NCI-H748 (cell line): ENCODE data around the gene CDRT15L2.
A peak's percentile ranks its signal among the peaks of the same experiment; 100 is the strongest.
"Not testable (repeated sequence)": the region's sequence is repeated elsewhere in the genome, so short reads cannot be mapped to it uniquely, and the experiment has no call there.

ENCODE experiments used
- DNase-seq: peaks from one replicate; lab custom pipeline; 2025; ENCODE audit not compliant: unreplicated experiment; lab: John Stamatoyannopoulos, UW

CDRT15L2 gene

GRCh38 chr17:20573216-20573615 lies 6.3 kb upstream of the CDRT15L2 start:
- not testable (repeated sequence) for DNase-seq

DNA sequence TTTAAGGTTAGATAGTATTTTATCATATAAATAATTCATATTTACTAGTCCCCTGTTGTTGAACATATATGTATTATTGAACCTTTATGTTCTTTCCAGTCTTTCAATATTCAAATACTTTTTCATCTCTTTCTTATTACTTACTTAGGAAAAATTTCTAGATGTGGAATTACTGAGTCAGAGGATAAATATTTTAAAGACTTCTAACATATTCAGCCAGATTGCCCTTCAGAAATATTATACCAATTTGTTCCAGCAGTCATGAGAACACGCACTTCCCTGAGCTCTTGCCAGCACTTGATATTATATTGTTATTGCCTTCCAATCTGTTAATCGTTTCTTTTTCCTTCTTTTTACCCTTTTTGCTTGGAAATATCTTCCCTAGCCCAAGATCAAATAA lies 4.5 kb upstream of the CDRT15L2 start:
- not testable (repeated sequence) for DNase-seq

DNA sequence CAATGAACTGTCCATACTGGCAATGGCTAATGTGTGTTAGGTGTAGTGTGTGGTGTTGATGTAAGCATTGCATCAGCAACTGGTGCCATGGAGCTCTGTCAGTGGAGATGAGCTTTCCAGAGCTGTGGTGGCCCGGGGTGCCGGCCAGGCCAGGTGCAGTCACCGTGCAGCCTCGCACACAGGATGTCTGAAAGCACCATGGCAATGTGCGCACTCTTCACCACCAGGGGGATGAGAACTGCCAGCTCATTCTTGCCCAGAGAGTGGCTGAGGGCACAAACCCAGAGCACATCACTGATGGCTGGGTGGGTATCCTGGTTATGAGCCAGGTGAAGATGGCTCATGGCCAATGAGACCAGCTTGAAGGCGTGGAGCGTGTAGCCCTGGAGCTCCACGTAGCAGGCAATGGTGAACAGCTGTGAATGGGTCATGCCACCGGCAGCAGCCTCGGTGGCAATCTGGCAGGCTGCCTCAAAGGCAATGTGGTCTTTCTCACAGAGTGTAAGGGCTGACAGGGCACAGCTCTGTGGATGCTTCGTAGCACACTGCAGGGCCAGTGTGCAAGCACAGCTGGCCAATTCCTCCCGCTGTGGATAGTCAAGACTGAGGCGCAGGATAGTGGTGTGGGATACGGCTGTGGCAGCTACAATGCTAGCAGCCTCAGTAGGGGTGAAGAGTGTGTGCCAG lies 4.5 kb downstream of the CDRT15L2 start:
- DNase-seq, result not testable (repeated sequence)

GRCh38 chr17:20588744-20589453 lies 9.4 kb downstream of the CDRT15L2 start:
- DNase-seq, result peak; percentile 60

GRCh38 chr17:20589454-20589810 lies 9.9 kb downstream of the CDRT15L2 start:
- DNase-seq, result peak; percentile 17

DNA sequence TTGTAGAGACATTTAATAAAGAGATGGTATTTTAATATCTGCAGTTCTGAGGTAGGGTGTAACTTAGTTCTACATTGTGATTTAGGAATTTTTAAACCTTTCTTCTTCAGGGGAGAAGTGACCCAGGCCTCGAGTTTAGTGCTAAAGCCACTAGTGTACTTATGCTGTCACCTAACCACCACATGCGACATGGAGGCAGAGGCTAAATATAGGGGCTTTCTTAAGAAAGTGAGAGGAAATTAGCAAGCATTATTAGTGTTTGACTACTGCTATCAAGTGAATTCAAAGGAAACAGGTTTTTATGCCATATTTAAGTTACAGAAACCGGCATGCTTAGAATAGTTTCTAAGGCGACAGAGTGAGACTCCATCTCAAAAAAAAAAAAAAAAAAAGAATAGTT lies 11.5 kb downstream of the CDRT15L2 start:
- DNase-seq, result not testable (repeated sequence)

- not testable (repeated sequence) for DNase-seq
Observed at GRCh38 chr17:20605568-20605967, 26.0 kb downstream of the CDRT15L2 start.

DNA sequence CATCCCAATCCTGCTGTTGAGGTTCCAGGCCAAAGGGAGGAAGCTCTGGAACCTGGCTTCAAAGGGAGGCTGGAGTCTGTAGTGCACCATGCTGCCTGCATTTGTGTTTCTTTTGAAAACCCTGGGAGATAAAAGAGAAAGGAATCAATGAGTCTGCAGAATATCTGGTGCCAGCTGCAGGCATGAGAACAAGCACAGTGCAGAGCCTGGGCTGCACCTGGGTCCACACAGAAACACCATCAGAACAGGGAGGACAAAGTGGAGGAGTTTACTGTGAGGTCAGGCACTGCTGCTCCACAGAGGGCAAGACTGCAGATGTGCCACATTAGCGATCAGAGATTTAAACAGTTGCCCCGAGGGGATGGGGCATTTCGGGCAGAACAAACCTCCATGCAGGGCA lies 30.0 kb downstream of the CDRT15L2 start:
- DNase-seq, result not testable (repeated sequence)

DNA sequence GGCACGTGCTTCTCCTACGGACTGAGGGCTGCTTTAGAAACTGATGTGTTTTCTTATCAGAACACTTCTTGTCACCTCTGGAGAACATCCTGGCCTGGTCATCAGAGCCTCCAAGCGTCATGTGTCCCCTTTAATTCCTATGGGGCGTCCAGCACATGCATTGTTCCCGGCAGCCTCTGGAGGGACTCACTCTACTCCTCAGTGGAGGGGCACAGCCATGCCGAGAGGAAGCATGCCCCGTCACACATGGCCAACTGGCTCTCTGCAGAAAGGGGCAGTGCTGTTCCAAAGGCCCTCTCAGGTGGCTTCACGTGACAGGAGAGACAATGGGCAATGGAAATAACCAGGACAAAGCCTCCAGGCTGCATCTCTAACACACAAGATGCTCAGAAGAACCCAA lies 31.8 kb downstream of the CDRT15L2 start:
- no peak for DNase-seq

DNA sequence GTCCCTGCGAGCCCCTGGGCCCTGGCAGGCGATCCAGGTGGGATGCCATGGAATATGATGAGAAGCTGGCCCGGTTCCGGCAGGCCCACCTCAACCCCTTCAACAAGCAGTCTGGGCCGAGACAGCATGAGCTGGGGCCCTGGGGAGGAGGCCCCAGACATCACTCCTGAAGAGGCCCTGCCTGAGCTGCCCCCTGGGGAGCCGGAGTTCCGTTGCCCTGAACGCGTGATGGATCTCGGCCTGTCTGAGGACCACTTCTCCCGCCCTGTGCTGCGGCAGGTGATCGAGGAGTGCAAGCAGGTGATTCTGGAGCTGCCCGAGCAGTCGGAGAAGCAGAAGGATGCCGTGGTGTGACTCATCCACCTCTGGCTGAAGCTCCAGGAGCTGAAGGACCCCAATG lies 33.1 kb downstream of the CDRT15L2 start:
- DNase-seq, result no peak

GRCh38 chr17:20613248-20613647 lies 33.7 kb downstream of the CDRT15L2 start:
- no peak for DNase-seq

GRCh38 chr17:20613905-20614304 lies 34.4 kb downstream of the CDRT15L2 start:
- DNase-seq, result no peak

DNA sequence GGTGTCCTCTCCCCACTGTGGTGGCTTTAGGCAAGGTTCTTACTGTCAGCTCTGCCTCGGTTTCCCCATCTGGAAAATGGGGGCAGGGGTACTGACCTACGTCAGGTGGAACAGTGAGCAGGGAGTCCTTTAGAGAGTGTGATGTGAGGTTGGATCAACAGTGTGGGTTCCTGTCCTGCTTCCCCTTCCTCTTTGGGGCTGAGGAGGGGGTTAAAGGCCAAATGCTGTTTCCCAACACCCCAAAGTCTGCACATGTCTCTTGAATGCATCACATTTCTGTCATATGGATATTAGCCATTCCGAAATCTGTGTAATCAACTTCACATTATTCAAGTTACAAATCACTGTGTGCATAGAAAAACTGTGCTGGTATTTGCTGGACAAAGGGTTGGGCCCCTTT lies 35.9 kb downstream of the CDRT15L2 start:
- DNase-seq, result not testable (repeated sequence)
